Vagina (tissue), 2 donors: Measurements from ENCODE around the gene C2orf80. TPM values are rescaled to one million over a fixed set of nuclear protein-coding genes. Genes with fewer than 3 reads are reported as not detected.
A peak's percentile ranks its signal among the peaks of the same experiment; 100 is the strongest.
"Not testable (repeated sequence)": the region's sequence is repeated elsewhere in the genome, so short reads cannot be mapped to it uniquely, and the experiment has no call there.

Source experiments
- DNase-seq, 2 donors: peaks; one replicate each; pipeline ENCODE4 v3.0.0-alpha.2; 2017; ENCODE audit errors: extremely low spot score in 2 of 2
- H3K27ac ChIP-seq: fragments of 200-600 bp; sonication (generic); one replicate; pipeline ENCODE4 v1.5.1; 2019
- H3K27me3 ChIP-seq: fragments of 200-600 bp; sonication (generic); one replicate; pipeline ENCODE4 v1.5.1; 2019
- H3K36me3 ChIP-seq, 2 donors: fragments of 200-600 bp; sonication (generic); one replicate each; pipeline ENCODE4 v1.5.1; 2017 to 2019
- H3K4me1 ChIP-seq: fragments of 200-600 bp; sonication (generic); one replicate; pipeline ENCODE4 v1.5.1; 2019
- H3K4me3 ChIP-seq, 2 donors: fragments of 200-600 bp; sonication (generic); 1 replicate in 1 of 2; 2 replicates in 1 of 2; pipeline ENCODE4 v1.5.1; 2016 to 2019
- H3K9me3 ChIP-seq: fragments of 200-600 bp; sonication (generic); one replicate; pipeline ENCODE4 v1.5.1; 2019
- CTCF ChIP-seq, 3 experiments: fragments of 450-650 bp in 2 of 3; fragments of 200-600 bp in 1 of 3; sonication (generic) in 1 of 3; IDR thresholded peaks; one replicate each; pipeline ENCODE4 v1.5.1; 2017 to 2019; ENCODE audit warnings: antibody characterized with exemption in 3 of 3, mild to moderate bottlenecking in 2 of 3, moderate library complexity in 2 of 3
- POLR2A ChIP-seq, 2 donors: fragments of 450-650 bp; IDR thresholded peaks; one replicate each; pipeline ENCODE4 v1.6.1; 2017; ENCODE audit warnings: antibody characterized with exemption in 2 of 2, mild to moderate bottlenecking in 2 of 2, moderate library complexity in 2 of 2
- POLR2AphosphoS5 ChIP-seq, 2 donors: sonication (generic); formaldehyde crosslinking; IDR thresholded peaks; one replicate each; pipeline ENCODE4 v1.9.0; 2017; ENCODE audit warnings: antibody characterized with exemption in 2 of 2, mild to moderate bottlenecking in 2 of 2, low read depth in 1 of 2; ENCODE audit not compliant: insufficient read depth in 1 of 2
- intact Hi-C: fragments of 100-400 bp; cut with DNase I; formaldehyde crosslinking; loops from one replicate; pipeline ENCODE4 v1.15.1; 2023
- total RNA-seq: library from RNA; depleted of rRNA; stranded (reverse); fragments of >200 nt; gene quantifications from one replicate; pipeline ENCODE4 v1.2.3, GENCODE V29; 2016

The C2orf80 gene
- total RNA-seq, 1 donor from 2014 or later = not detected

GRCh38 chr2:208142925-208143799 lies 46.7 kb downstream of the C2orf80 start:
- Histone ChIP-seq H3K4me1 (no peaks in the 10 kb centered on the region), H3K4me3 (no peak overlapping the region), H3K9me3 (no peaks in the 10 kb centered on the region), H3K27me3 (no peaks in the 10 kb centered on the region), H3K27ac (no peak overlapping the region), H3K36me3 (no peaks in the 10 kb centered on the region)
- intact Hi-C loops = no loop called here
- TF ChIP-seq POLR2AphosphoS5 (IDR thresholded peaks at IDR 0.05; ENCODE audit: insufficient read depth in 1 of 2, low read depth in 1 of 2) = no peak
- TF ChIP-seq CTCF (IDR thresholded peaks at IDR 0.05) = no peak
- TF ChIP-seq POLR2A (IDR thresholded peaks at IDR 0.05) = no peak
- no peak for DNase-seq

- DNase-seq = no peak
These were observed 47.4 kb downstream of the C2orf80 start for GRCh38 chr2:208142240-208142924.

GRCh38 chr2:208139447-208139846 lies 50.4 kb downstream of the C2orf80 start:
- no peaks in the 10 kb centered on the region for H3K9me3 ChIP-seq
- intact Hi-C loops = no loop called here
- DNase-seq = no peak
- TF ChIP-seq POLR2AphosphoS5 (IDR thresholded peaks at IDR 0.05; ENCODE audit: insufficient read depth in 1 of 2, low read depth in 1 of 2) (no peak), CTCF (IDR thresholded peaks at IDR 0.05) (no peak), POLR2A (IDR thresholded peaks at IDR 0.05) (no peak)
- H3K4me3 ChIP-seq = no peak overlapping the region
- H3K27ac ChIP-seq = no peak overlapping the region
- H3K4me1 ChIP-seq = no peaks in the 10 kb centered on the region
- H3K36me3 ChIP-seq = no peaks in the 10 kb centered on the region
- no peaks in the 10 kb centered on the region for H3K27me3 ChIP-seq

More at GRCh38 chr2:208142240-208142924, 47.4 kb downstream of the C2orf80 start:
- Histone ChIP-seq H3K27ac (no peak overlapping the region), H3K4me3 (no peak overlapping the region), H3K4me1 (no peaks in the 10 kb centered on the region), H3K9me3 (no peaks in the 10 kb centered on the region), H3K36me3 (no peaks in the 10 kb centered on the region), H3K27me3 (no peaks in the 10 kb centered on the region)
- intact Hi-C loops = no loop called here
- TF ChIP-seq POLR2A (IDR thresholded peaks at IDR 0.05) (no peak), POLR2AphosphoS5 (IDR thresholded peaks at IDR 0.05; ENCODE audit: insufficient read depth in 1 of 2, low read depth in 1 of 2) (no peak), CTCF (IDR thresholded peaks at IDR 0.05) (no peak)

GRCh38 chr2:208138334-208138733 lies 51.5 kb downstream of the C2orf80 start:
- peak in 1 of 2 donors; percentile 18 for DNase-seq

GRCh38 chr2:208136716-208137094 lies 53.1 kb downstream of the C2orf80 start:
- no peak for TF ChIP-seq POLR2A (IDR thresholded peaks at IDR 0.05)
- TF ChIP-seq CTCF (IDR thresholded peaks at IDR 0.05) = no peak
- no peak for TF ChIP-seq POLR2AphosphoS5 (IDR thresholded peaks at IDR 0.05; ENCODE audit: insufficient read depth in 1 of 2, low read depth in 1 of 2)
- DNase-seq = peak in 1 of 2 donors; percentile 69
- no peaks in the 10 kb centered on the region for H3K27me3 ChIP-seq
- intact Hi-C loops = no loop called here
- no peak overlapping the region for H3K4me3 ChIP-seq
- H3K27ac ChIP-seq = no peak overlapping the region
- no peaks in the 10 kb centered on the region for H3K9me3 ChIP-seq
- H3K4me1 ChIP-seq = no peaks in the 10 kb centered on the region
- H3K36me3 ChIP-seq = no peaks in the 10 kb centered on the region

More at GRCh38 chr2:208138334-208138733, 51.5 kb downstream of the C2orf80 start:
- H3K4me3 ChIP-seq, H3K27me3 ChIP-seq, intact Hi-C loops, H3K9me3 ChIP-seq, H3K27ac ChIP-seq, H3K4me1 ChIP-seq, H3K36me3 ChIP-seq: not testable (repeated sequence)
